HG03520 (cell line): ENCODE measurements around the gene PROKR1.

ENCODE experiments used
- ATAC-seq: cut with Tn5 transposase; IDR thresholded peaks from one replicate; pipeline ENCODE4 v1.9.1; 2021; ENCODE audit warnings: mild to moderate bottlenecking, moderate library complexity; ENCODE audit not compliant: unreplicated experiment

Gene PROKR1

GRCh38 chr2:68695971-68696370 is 52.6 kb downstream of the PROKR1 start:
- ATAC-seq, result no peak

GRCh38 chr2:68696554-68696953 is 53.2 kb downstream of the PROKR1 start:
- ATAC-seq, result no peak

GRCh38 chr2:68698567-68699377 is 55.4 kb downstream of the PROKR1 start:
- no peak for ATAC-seq

GRCh38 chr2:68700560-68700959 is 57.2 kb downstream of the PROKR1 start:
- ATAC-seq, result no peak

- ATAC-seq, result no peak
Observed at GRCh38 chr2:68706637-68707036, 63.3 kb downstream of the PROKR1 start.
